Measurements from ENCODE around the gene HAUS7.

DNA sequence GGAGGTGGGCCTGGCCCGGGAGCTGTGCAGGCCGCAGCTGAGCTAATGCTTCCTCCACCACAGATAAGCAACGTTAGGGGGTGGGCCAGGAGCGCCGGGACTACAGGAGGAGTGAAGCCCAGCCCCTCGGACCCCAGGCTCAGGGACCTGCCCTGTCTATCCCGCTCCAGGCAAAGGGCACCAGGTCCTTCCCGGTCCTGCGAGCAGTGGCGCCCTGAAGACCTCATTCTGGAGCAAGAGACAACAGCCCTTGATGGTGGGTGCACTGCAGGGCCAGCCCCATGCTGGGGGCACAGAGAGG, 23.8 kb downstream of the HAUS7 start:
- TF ChIP-seq, protein P1, sequence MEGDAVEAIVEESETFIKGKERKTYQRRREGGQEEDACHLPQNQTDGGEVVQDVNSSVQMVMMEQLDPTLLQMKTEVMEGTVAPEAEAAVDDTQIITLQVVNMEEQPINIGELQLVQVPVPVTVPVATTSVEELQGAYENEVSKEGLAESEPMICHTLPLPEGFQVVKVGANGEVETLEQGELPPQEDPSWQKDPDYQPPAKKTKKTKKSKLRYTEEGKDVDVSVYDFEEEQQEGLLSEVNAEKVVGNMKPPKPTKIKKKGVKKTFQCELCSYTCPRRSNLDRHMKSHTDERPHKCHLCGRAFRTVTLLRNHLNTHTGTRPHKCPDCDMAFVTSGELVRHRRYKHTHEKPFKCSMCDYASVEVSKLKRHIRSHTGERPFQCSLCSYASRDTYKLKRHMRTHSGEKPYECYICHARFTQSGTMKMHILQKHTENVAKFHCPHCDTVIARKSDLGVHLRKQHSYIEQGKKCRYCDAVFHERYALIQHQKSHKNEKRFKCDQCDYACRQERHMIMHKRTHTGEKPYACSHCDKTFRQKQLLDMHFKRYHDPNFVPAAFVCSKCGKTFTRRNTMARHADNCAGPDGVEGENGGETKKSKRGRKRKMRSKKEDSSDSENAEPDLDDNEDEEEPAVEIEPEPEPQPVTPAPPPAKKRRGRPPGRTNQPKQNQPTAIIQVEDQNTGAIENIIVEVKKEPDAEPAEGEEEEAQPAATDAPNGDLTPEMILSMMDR (optimal IDR thresholded peaks at IDR 0.05 in 1 of 3, IDR thresholded peaks at IDR 0.05 in 1 of 3, conservative IDR thresholded peaks at IDR 0.05 in 1 of 3; ENCODE audit: extremely low read depth in 1 of 3, insufficient read depth in 2 of 3, low read length in 3 of 3) = no peak
- no peak for TF ChIP-seq EZH2 (IDR thresholded peaks at IDR 0.05; ENCODE audit: low read length)

Measured in keratinocyte (primary cell).